ENCODE results near the gene GINS1. TPM values are rescaled to one million over a fixed set of nuclear protein-coding genes. Genes with fewer than 3 reads are reported as not detected.

The GINS1 gene
- total RNA-seq, 2 donors from 2014 or later: 20.9 to 31.1 TPM

GRCh38 chr20:25483431-25484132 is 76.1 kb downstream of the GINS1 start:
- ATAC-seq (replicated peaks): no peak
- H3K4me3 Mint-ChIP-seq: no peak overlapping the region
- no peak overlapping the region for H3K27ac Mint-ChIP-seq
- H3K36me3 Mint-ChIP-seq (ENCODE audit: low read depth): no peaks in the 10 kb centered on the region
- H3K4me1 Mint-ChIP-seq: peaks cover 17% of the 10 kb centered on the region
- no peaks in the 10 kb centered on the region for H3K27me3 Mint-ChIP-seq
- H3K9me3 Mint-ChIP-seq: no peaks in the 10 kb centered on the region

GRCh38 chr20:25484224-25484846 is 76.9 kb downstream of the GINS1 start:
- no peaks in the 10 kb centered on the region for H3K27me3 Mint-ChIP-seq
- no peaks in the 10 kb centered on the region for H3K9me3 Mint-ChIP-seq
- peak overlapping the region; percentile 38 for H3K4me3 Mint-ChIP-seq
- H3K4me1 Mint-ChIP-seq: peaks cover 17% of the 10 kb centered on the region
- no peak for ATAC-seq (replicated peaks)
- H3K36me3 Mint-ChIP-seq (ENCODE audit: low read depth): no peaks in the 10 kb centered on the region
- H3K27ac Mint-ChIP-seq: peak overlapping the region; percentile 26

- peaks cover 17% of the 10 kb centered on the region for H3K4me1 Mint-ChIP-seq
- H3K27ac Mint-ChIP-seq: peak overlapping the region; percentile 8
- no peaks in the 10 kb centered on the region for H3K27me3 Mint-ChIP-seq
- H3K9me3 Mint-ChIP-seq: no peaks in the 10 kb centered on the region
- no peak for ATAC-seq (replicated peaks)
- H3K36me3 Mint-ChIP-seq (ENCODE audit: low read depth): no peaks in the 10 kb centered on the region
- peak overlapping the region; percentile 38 for H3K4me3 Mint-ChIP-seq
Measured at GRCh38 chr20:25484911-25485511, 77.5 kb downstream of the GINS1 start.

GRCh38 chr20:25485872-25486271 is 78.4 kb downstream of the GINS1 start:
- peaks cover 17% of the 10 kb centered on the region for H3K4me1 Mint-ChIP-seq
- H3K27me3 Mint-ChIP-seq: no peaks in the 10 kb centered on the region
- H3K9me3 Mint-ChIP-seq: no peaks in the 10 kb centered on the region
- H3K27ac Mint-ChIP-seq: peak overlapping the region; percentile 15
- ATAC-seq (replicated peaks): no peak
- no peak overlapping the region for H3K4me3 Mint-ChIP-seq
- no peaks in the 10 kb centered on the region for H3K36me3 Mint-ChIP-seq (ENCODE audit: low read depth)

- Mint-ChIP-seq H3K27me3 (no peaks in the 10 kb centered on the region), H3K9me3 (no peaks in the 10 kb centered on the region), H3K36me3 (ENCODE audit: low read depth) (no peaks in the 10 kb centered on the region), H3K27ac (peak overlapping the region; percentile 15), H3K4me1 (peaks cover 17% of the 10 kb centered on the region), H3K4me3 (no peak overlapping the region)
- ATAC-seq (replicated peaks): peak; percentile 21
Measured at GRCh38 chr20:25486377-25486776, 78.9 kb downstream of the GINS1 start.

- no peak for ATAC-seq (replicated peaks)
- H3K27me3 Mint-ChIP-seq: no peaks in the 10 kb centered on the region
- no peak overlapping the region for H3K4me3 Mint-ChIP-seq
- peaks cover 17% of the 10 kb centered on the region for H3K4me1 Mint-ChIP-seq
- H3K9me3 Mint-ChIP-seq: no peaks in the 10 kb centered on the region
- H3K27ac Mint-ChIP-seq: no peak overlapping the region
- no peaks in the 10 kb centered on the region for H3K36me3 Mint-ChIP-seq (ENCODE audit: low read depth)
Measured at GRCh38 chr20:25487306-25487705, 79.8 kb downstream of the GINS1 start.

- Mint-ChIP-seq H3K36me3 (ENCODE audit: low read depth) (no peaks in the 10 kb centered on the region), H3K4me3 (no peak overlapping the region)
Measured at GRCh38 chr20:25487975-25488374, 80.5 kb downstream of the GINS1 start.

GRCh38 chr20:25489221-25489871 is 81.9 kb downstream of the GINS1 start:
- Mint-ChIP-seq H3K4me3 (no peak overlapping the region), H3K9me3 (no peaks in the 10 kb centered on the region), H3K36me3 (ENCODE audit: low read depth) (no peaks in the 10 kb centered on the region), H3K27ac (no peak overlapping the region), H3K27me3 (no peaks in the 10 kb centered on the region), H3K4me1 (peaks cover 20% of the 10 kb centered on the region)
- no peak for ATAC-seq (replicated peaks)

More at GRCh38 chr20:25487975-25488374, 80.5 kb downstream of the GINS1 start:
- Mint-ChIP-seq H3K27ac (no peak overlapping the region), H3K27me3 (no peaks in the 10 kb centered on the region), H3K4me1 (peaks cover 17% of the 10 kb centered on the region), H3K9me3 (no peaks in the 10 kb centered on the region)
- no peak for ATAC-seq (replicated peaks)

- Mint-ChIP-seq H3K27ac (no peak overlapping the region), H3K4me1 (peaks cover 11% of the 10 kb centered on the region), H3K27me3 (no peaks in the 10 kb centered on the region), H3K4me3 (no peak overlapping the region), H3K9me3 (no peaks in the 10 kb centered on the region), H3K36me3 (ENCODE audit: low read depth) (no peaks in the 10 kb centered on the region)
- ATAC-seq (replicated peaks): no peak
Measured at GRCh38 chr20:25490656-25491445, 83.4 kb downstream of the GINS1 start.

GRCh38 chr20:25491446-25492038 is 84.1 kb downstream of the GINS1 start:
- no peak for ATAC-seq (replicated peaks)
- H3K36me3 Mint-ChIP-seq (ENCODE audit: low read depth): no peaks in the 10 kb centered on the region
- H3K27ac Mint-ChIP-seq: no peak overlapping the region
- H3K4me3 Mint-ChIP-seq: no peak overlapping the region
- H3K9me3 Mint-ChIP-seq: no peaks in the 10 kb centered on the region
- no peaks in the 10 kb centered on the region for H3K27me3 Mint-ChIP-seq
- H3K4me1 Mint-ChIP-seq: peaks cover 7% of the 10 kb centered on the region

- Mint-ChIP-seq H3K27ac (no peak overlapping the region), H3K27me3 (no peaks in the 10 kb centered on the region), H3K4me3 (no peak overlapping the region), H3K9me3 (no peaks in the 10 kb centered on the region), H3K36me3 (ENCODE audit: low read depth) (no peaks in the 10 kb centered on the region), H3K4me1 (peaks cover 5% of the 10 kb centered on the region)
- no peak for ATAC-seq (replicated peaks)
Measured at GRCh38 chr20:25493137-25493536, 85.7 kb downstream of the GINS1 start.

GRCh38 chr20:25493748-25494505 is 86.5 kb downstream of the GINS1 start:
- no peaks in the 10 kb centered on the region for H3K36me3 Mint-ChIP-seq (ENCODE audit: low read depth)
- no peaks in the 10 kb centered on the region for H3K9me3 Mint-ChIP-seq
- peak overlapping the region; percentile 24 for H3K27ac Mint-ChIP-seq
- no peak overlapping the region for H3K4me3 Mint-ChIP-seq
- no peaks in the 10 kb centered on the region for H3K27me3 Mint-ChIP-seq
- H3K4me1 Mint-ChIP-seq: peaks cover 5% of the 10 kb centered on the region
- ATAC-seq (replicated peaks): no peak

GRCh38 chr20:25494506-25495188 is 87.2 kb downstream of the GINS1 start:
- Mint-ChIP-seq H3K4me3 (no peak overlapping the region), H3K27ac (peak overlapping the region; percentile 24), H3K4me1 (peaks cover 5% of the 10 kb centered on the region), H3K27me3 (no peaks in the 10 kb centered on the region), H3K36me3 (ENCODE audit: low read depth) (no peaks in the 10 kb centered on the region), H3K9me3 (no peaks in the 10 kb centered on the region)
- ATAC-seq (replicated peaks): no peak

All from activated T-helper 17 cell treated with anti-CD3 and anti-CD28 coated beads, Interleukin-2, amount 50 U/mL, for 72 hours (primary cell).